ENCODE measurements around the gene MAP3K14.

Gene MAP3K14

DNA sequence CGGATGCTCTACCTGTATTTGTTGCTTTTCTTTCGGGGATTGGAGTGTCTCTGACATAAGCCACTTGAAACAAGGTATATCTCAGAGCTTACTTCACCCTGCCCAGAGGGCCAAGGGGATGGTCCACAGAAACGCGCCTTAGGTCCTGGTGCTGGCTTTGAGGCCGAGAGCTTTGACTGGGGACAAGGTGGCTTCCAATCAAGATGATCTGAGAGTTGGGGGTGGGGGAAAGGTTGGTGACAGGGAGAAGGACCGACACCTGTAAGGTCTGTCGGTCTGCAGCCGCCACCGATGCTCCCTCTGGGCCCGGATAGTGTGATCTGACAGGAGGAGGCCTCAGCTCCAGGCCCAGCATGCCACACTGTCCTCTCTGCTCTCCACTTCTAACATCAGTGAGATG is 33.1 kb downstream of the MAP3K14 start:
- no peak for TF ChIP-seq CTCF (IDR thresholded peaks at IDR 0.05; ENCODE audit: insufficient read depth, low read depth, low read length, missing control alignments)
- H3K4me3 ChIP-seq (ENCODE audit: low read length) = no peak overlapping the region
- DNase-seq (ENCODE audit: low read depth) = no peak

DNA sequence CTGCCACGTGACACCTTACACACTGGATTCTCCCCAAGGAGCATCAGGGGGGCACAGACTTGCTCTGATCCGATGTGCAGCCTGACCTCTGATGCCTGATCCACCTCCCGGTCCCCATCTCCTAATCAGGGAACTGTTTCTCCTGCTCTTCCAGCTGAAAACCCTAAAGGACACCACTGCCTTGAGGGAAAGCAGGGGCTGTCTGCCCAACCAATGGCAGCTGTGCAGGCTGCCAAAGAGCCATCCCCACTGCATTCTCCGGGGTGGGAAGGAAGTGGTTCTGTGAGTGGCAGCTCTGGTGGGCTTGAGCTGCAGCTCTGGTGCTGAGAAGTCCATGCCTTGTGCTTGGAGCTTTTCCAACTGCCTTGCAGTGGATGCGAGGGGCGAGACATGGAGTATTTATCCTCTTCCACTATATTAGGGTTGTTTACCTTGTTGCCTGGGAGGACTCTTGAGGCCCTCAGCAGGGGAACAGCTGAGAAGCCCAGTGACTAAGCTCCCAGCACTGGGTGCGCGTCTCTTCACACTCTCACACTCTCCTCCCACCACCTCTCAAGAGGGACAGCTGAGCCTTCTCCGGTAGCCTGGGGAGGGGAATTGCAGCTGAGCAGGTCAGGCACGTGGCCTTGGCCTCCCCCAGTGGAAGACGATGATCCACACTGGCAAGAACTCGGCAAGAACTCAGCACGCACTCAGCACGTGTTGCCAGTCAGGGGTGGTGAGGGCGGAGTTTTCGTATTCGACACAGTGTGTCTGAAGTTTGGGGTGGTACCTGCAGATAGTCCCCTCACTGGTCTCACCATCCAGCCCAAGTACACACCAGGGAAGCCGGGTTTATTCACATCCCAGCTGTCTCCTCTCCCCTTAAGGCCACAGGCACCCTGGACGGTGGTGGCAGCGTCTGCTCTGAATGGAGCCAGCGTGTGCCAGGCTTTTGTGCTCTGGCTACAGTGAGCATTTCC is 33.9 kb downstream of the MAP3K14 start:
- TF ChIP-seq CTCF (IDR thresholded peaks at IDR 0.05; ENCODE audit: insufficient read depth, low read depth, low read length, missing control alignments) = no peak
- DNase-seq (ENCODE audit: low read depth) = no peak

DNA sequence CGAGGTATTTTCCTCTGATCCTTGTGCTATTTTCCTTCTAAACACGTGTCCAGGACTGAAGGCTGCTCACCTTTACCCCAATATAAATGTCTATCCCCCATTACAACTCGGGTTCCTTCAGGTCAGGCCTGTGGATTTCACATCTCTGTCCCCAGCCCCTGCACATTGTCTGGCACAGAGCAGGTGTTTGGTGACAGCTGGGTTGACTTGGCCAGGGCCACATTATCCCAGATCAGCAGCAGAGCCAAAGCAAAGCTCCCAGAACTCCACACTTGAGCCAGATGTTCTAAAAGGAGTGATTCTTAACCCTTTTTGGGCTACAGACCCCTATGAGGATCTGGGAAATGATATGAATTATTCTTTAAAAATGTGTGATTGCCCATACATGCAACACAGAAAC is 36.9 kb downstream of the MAP3K14 start:
- H3K4me3 ChIP-seq (ENCODE audit: low read length) = no peak overlapping the region
- no peak for TF ChIP-seq CTCF (IDR thresholded peaks at IDR 0.05; ENCODE audit: insufficient read depth, low read depth, low read length, missing control alignments)
- DNase-seq (ENCODE audit: low read depth) = no peak

More for the DNA sequence above, 33.9 kb downstream of the MAP3K14 start:
- no peak overlapping the region for H3K4me3 ChIP-seq (ENCODE audit: low read length)

- DNase-seq (ENCODE audit: low read depth) = no peak
- H3K4me3 ChIP-seq (ENCODE audit: low read length) = no peak overlapping the region
- TF ChIP-seq CTCF (IDR thresholded peaks at IDR 0.05; ENCODE audit: insufficient read depth, low read depth, low read length, missing control alignments) = no peak
These were observed 38.8 kb downstream of the MAP3K14 start for GRCh38 chr17:45277992-45278391.

DNA sequence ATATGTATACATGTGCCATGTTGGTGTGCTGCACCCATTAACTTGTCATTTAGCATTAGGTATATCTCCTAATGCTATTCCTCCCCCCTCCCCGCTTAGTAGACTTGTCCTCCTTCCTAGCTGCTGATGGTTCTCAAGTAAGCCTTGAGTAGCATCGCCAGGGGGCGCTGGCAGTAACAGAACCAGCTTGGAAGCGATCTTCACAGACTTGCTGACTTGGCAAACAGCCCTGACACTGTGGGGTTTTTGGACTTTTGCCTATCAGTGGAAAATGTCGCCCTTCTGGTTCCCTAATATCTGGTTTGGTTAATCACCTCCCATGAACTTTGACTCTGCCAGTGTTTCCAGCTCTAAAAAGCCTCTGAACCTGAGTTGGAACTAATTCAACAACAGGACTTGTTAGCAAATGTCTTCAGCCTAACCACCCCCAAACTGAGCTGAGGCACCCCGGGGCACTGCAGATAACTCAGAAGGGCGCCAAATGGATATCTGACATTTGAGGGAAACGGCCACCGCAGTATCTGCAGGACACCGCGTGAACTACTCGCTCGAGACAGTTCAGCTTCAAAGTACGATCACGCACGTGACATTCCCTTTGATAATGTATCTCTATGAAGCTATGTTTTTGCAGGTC is 39.5 kb downstream of the MAP3K14 start:
- TF ChIP-seq CTCF (IDR thresholded peaks at IDR 0.05; ENCODE audit: insufficient read depth, low read depth, low read length, missing control alignments) = peak; percentile 90
- H3K4me3 ChIP-seq (ENCODE audit: low read length) = no peak overlapping the region
- DNase-seq (ENCODE audit: low read depth) = peak; percentile 93

GRCh38 chr17:45276031-45276430 is 40.8 kb downstream of the MAP3K14 start:
- no peak overlapping the region for H3K4me3 ChIP-seq (ENCODE audit: low read length)
- DNase-seq (ENCODE audit: low read depth) = no peak
- TF ChIP-seq CTCF (IDR thresholded peaks at IDR 0.05; ENCODE audit: insufficient read depth, low read depth, low read length, missing control alignments) = no peak
